Panc1 (cell line): ENCODE data around the gene AGTPBP1. TPM values are rescaled to one million over a fixed set of nuclear protein-coding genes. Genes with fewer than 3 reads are reported as not detected.

ENCODE experiments used
- ATAC-seq: fragments of 200-7000 bp; cut with Tn5 transposase; 2 replicates; pipeline ENCODE4 v1.9.1; 2020; ENCODE audit warnings: mild to moderate bottlenecking, moderate library complexity
- Bru-seq: library from RNA; stranded (reverse); fragments of 400-500 nt; gene quantifications from one replicate; lab custom pipeline; 2021; lab: Mats Ljungman, UMichigan
- BruChase-seq, 2 experiments: library from RNA; stranded (reverse); fragments of 400-500 nt; gene quantifications; one replicate each; lab custom pipeline; 2021; lab: Mats Ljungman, UMichigan
- BruUV-seq: library from RNA; stranded (reverse); fragments of 400-500 nt; replicated peaks from 2 replicates; lab custom pipeline; 2021; lab: Mats Ljungman, UMichigan
- CTCF ChIA-PET: fragments of 300-600 bp; sonication (Branson Sonifier 250); formaldehyde crosslinking; loops from one replicate; lab custom pipeline; 2022; ENCODE audit warnings: antibody characterized with exemption; lab: Charles Lee
- POLR2A ChIA-PET: fragments of 300-600 bp; sonication (Branson Sonifier 250); formaldehyde crosslinking; loops from one replicate; lab custom pipeline; 2022; ENCODE audit warnings: antibody characterized with exemption; lab: Charles Lee
- DNase-seq: peaks from one replicate; pipeline ENCODE4 v3.0.0-alpha.2; 2010; ENCODE audit warnings: low read depth, low spot score
- H3K27ac ChIP-seq: 2 replicates; pipeline ENCODE4 v1.5.1; 2011; ENCODE audit warnings: mild to moderate bottlenecking, low read length, inconsistent platforms
- H3K27me3 ChIP-seq: fragments of 200-500 bp; sonication (Bioruptor generic); 2 replicates; pipeline ENCODE4 v1.6.0; 2014; ENCODE audit warnings: low read length, inconsistent platforms; ENCODE audit not compliant: control insufficient read depth, insufficient read depth
- H3K36me3 ChIP-seq: fragments of 200-500 bp; sonication (Bioruptor generic); 2 replicates; pipeline ENCODE4 v1.5.1; 2014; ENCODE audit warnings: inconsistent platforms, mild to moderate bottlenecking, low read length, moderate library complexity; ENCODE audit not compliant: control insufficient read depth, insufficient read depth
- H3K4me1 ChIP-seq: 2 replicates; pipeline ENCODE4 v1.5.1; 2011; ENCODE audit warnings: inconsistent platforms, mild to moderate bottlenecking, low read length, moderate library complexity; ENCODE audit not compliant: control insufficient read depth, insufficient read depth
- H3K4me3 ChIP-seq, 2 experiments: 2 replicates each; pipeline ENCODE4 v1.5.1; 2011 to 2012; ENCODE audit warnings: low read depth in 2 of 2, low read length in 2 of 2, mild to moderate bottlenecking in 2 of 2, inconsistent platforms in 1 of 2, moderate library complexity in 1 of 2
- H3K9me3 ChIP-seq: fragments of 200-500 bp; sonication (Bioruptor generic); 2 replicates; pipeline ENCODE4 v1.5.1; 2014; ENCODE audit warnings: low read depth, mild to moderate bottlenecking, inconsistent platforms, low read length, moderate library complexity; ENCODE audit not compliant: control insufficient read depth, insufficient read depth
- POLR2AphosphoS5 ChIP-seq: IDR thresholded peaks from 2 replicates; pipeline ENCODE4 v1.6.1; 2012; ENCODE audit warnings: mild to moderate bottlenecking, low read depth, low read length, moderate library complexity
- SIN3A ChIP-seq: IDR thresholded peaks from 2 replicates; pipeline ENCODE4 v1.6.1; 2012; ENCODE audit warnings: low read depth, mild to moderate bottlenecking, low read length, moderate library complexity, borderline replicate concordance; ENCODE audit not compliant: insufficient read depth
- TCF7L2 ChIP-seq: IDR thresholded peaks from 2 replicates; pipeline ENCODE4 v1.6.1; 2011; ENCODE audit warnings: mild to moderate bottlenecking, low read depth, low read length, inconsistent platforms
- in situ Hi-C: cut with HindIII; loops from 2 replicates; pipeline ENCODE4 v1.10.0; 2016; ENCODE audit warnings: low sequenced_read_pairs, low pct_unique_long_range_greater_than_20kb
- intact Hi-C: fragments of 100-400 bp; cut with micrococcal nuclease; formaldehyde crosslinking; loops from one replicate; pipeline ENCODE4 v1.10.0; 2022; ENCODE audit not compliant: unreplicated experiment
- long read RNA-seq: library from polyadenylated mRNA; unstranded; transcript quantifications from one replicate; pipeline ENCODE4 v2.0.0, GENCODE V29; 2021; ENCODE audit not compliant: unreplicated experiment
- polyA plus RNA-seq: library from polyadenylated mRNA; unstranded; fragments of >200 nt; gene quantifications from one replicate; pipeline ENCODE4 v1.2.1, GENCODE V29; 2012; ENCODE audit warnings: missing spikeins; ENCODE audit not compliant: insufficient read length
- total RNA-seq: library from RNA; stranded (reverse); gene quantifications from one replicate; pipeline ENCODE4 v1.2.1, GENCODE V29; 2021; ENCODE audit not compliant: unreplicated experiment
- TF ChIP-seq, protein P1 (sequence below): fragments of 450-650 bp; IDR thresholded peaks from 2 replicates; pipeline ENCODE4 v1.5.1; 2017; ENCODE audit warnings: mild to moderate bottlenecking
- TF ChIP-seq, protein P2 (sequence below), 2 experiments: IDR thresholded peaks; 2 replicates each; pipeline ENCODE4 v1.6.1; 2011 to 2012; ENCODE audit warnings: low read depth in 2 of 2, control low read depth in 1 of 2, low read length in 1 of 2, mild to moderate bottlenecking in 1 of 2, moderate library complexity in 1 of 2; ENCODE audit not compliant: insufficient read depth in 1 of 2

Gene AGTPBP1, protein sequence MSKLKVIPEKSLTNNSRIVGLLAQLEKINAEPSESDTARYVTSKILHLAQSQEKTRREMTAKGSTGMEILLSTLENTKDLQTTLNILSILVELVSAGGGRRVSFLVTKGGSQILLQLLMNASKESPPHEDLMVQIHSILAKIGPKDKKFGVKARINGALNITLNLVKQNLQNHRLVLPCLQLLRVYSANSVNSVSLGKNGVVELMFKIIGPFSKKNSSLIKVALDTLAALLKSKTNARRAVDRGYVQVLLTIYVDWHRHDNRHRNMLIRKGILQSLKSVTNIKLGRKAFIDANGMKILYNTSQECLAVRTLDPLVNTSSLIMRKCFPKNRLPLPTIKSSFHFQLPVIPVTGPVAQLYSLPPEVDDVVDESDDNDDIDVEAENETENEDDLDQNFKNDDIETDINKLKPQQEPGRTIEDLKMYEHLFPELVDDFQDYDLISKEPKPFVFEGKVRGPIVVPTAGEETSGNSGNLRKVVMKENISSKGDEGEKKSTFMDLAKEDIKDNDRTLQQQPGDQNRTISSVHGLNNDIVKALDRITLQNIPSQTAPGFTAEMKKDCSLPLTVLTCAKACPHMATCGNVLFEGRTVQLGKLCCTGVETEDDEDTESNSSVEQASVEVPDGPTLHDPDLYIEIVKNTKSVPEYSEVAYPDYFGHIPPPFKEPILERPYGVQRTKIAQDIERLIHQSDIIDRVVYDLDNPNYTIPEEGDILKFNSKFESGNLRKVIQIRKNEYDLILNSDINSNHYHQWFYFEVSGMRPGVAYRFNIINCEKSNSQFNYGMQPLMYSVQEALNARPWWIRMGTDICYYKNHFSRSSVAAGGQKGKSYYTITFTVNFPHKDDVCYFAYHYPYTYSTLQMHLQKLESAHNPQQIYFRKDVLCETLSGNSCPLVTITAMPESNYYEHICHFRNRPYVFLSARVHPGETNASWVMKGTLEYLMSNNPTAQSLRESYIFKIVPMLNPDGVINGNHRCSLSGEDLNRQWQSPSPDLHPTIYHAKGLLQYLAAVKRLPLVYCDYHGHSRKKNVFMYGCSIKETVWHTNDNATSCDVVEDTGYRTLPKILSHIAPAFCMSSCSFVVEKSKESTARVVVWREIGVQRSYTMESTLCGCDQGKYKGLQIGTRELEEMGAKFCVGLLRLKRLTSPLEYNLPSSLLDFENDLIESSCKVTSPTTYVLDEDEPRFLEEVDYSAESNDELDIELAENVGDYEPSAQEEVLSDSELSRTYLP
- 11.6 TPM for total RNA-seq
- polyA plus RNA-seq, result 3.0 TPM
- percentile 69 among the genes with signal in this experiment for Bru-seq, nascent RNA
- percentile 58 among the genes with signal in this experiment for BruChase-seq, experiment 1, labeled RNA remaining after a 2-hour chase
- BruChase-seq, experiment 2, labeled RNA remaining after a 6-hour chase, result percentile 55 among the genes with signal in this experiment
- long read RNA-seq, full-length matches to known transcripts, result 10 of 15 reads
- long read RNA-seq, partial matches to known transcripts, result 2 of 15 reads
- long read RNA-seq, other reads (novel, unspliced or antisense), result 3 of 15 reads

DNA sequence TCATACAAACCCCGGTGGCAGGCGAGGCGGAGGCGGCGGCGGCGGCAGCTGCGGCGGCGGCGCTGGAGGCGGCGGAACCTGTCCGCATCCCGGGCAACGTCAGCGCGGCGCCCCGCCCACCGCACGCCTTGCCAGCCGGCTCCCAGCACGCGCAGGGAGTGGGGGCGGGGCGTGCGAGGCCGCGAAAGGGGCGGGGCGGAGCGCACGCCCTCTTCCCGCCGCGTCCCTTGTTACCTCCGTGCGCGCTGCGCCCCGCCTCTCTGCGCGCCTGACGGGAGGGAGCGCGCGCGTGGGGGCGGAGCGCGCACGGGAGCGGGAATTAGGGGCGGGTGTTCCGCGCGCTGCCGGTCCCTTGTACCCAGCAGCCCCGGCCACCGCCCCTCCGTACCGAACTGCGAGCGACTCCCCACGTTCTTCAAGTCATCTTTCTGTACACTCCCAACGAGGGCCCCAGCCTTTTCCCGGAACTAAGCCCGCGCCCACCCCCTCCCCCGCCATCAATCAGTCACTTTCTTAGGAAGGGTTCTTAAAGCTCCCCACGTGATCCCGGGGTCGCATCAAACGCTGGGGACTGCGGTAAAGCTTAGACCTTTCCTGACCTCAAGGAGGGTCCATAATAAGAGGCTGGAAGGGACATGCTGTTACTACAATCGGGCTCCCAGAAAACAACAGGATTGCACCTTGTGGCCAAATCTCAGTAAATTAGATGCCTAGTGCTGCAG is at the start of gene AGTPBP1:
TSS of gene AGTPBP1 (minus strand) at position 80 of the 722 bp plus-strand sequence. CDS start 29,421 bp downstream, outside the sequence.
- CTCF ChIA-PET, result no interaction called here
- in situ Hi-C loops, result no loop called here
- Histone ChIP-seq H3K27ac (peak within 1 kb of the TSS; percentile 86), H3K4me1 (peaks cover 12% of the 10 kb centered on the region), H3K27me3 (no peaks in the 10 kb centered on the region), H3K36me3 (no peaks in the 10 kb centered on the region), H3K4me3 (peak within 1 kb of the TSS; percentile 80 to 88), H3K9me3 (no peaks in the 10 kb centered on the region)
- POLR2A ChIA-PET, result no interaction called here
- no TSS peak for BruUV-seq
- TF ChIP-seq POLR2AphosphoS5 (peak; percentile 60), SIN3A (no peak), TCF7L2 (no peak)
- TF ChIP-seq, protein P1, sequence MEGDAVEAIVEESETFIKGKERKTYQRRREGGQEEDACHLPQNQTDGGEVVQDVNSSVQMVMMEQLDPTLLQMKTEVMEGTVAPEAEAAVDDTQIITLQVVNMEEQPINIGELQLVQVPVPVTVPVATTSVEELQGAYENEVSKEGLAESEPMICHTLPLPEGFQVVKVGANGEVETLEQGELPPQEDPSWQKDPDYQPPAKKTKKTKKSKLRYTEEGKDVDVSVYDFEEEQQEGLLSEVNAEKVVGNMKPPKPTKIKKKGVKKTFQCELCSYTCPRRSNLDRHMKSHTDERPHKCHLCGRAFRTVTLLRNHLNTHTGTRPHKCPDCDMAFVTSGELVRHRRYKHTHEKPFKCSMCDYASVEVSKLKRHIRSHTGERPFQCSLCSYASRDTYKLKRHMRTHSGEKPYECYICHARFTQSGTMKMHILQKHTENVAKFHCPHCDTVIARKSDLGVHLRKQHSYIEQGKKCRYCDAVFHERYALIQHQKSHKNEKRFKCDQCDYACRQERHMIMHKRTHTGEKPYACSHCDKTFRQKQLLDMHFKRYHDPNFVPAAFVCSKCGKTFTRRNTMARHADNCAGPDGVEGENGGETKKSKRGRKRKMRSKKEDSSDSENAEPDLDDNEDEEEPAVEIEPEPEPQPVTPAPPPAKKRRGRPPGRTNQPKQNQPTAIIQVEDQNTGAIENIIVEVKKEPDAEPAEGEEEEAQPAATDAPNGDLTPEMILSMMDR, result no peak
- TF ChIP-seq, protein P2, sequence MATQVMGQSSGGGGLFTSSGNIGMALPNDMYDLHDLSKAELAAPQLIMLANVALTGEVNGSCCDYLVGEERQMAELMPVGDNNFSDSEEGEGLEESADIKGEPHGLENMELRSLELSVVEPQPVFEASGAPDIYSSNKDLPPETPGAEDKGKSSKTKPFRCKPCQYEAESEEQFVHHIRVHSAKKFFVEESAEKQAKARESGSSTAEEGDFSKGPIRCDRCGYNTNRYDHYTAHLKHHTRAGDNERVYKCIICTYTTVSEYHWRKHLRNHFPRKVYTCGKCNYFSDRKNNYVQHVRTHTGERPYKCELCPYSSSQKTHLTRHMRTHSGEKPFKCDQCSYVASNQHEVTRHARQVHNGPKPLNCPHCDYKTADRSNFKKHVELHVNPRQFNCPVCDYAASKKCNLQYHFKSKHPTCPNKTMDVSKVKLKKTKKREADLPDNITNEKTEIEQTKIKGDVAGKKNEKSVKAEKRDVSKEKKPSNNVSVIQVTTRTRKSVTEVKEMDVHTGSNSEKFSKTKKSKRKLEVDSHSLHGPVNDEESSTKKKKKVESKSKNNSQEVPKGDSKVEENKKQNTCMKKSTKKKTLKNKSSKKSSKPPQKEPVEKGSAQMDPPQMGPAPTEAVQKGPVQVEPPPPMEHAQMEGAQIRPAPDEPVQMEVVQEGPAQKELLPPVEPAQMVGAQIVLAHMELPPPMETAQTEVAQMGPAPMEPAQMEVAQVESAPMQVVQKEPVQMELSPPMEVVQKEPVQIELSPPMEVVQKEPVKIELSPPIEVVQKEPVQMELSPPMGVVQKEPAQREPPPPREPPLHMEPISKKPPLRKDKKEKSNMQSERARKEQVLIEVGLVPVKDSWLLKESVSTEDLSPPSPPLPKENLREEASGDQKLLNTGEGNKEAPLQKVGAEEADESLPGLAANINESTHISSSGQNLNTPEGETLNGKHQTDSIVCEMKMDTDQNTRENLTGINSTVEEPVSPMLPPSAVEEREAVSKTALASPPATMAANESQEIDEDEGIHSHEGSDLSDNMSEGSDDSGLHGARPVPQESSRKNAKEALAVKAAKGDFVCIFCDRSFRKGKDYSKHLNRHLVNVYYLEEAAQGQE (IDR thresholded peaks at IDR 0.05; ENCODE audit: insufficient read depth in 1 of 2, low read depth in 2 of 2, low read length in 1 of 2), result no peak
- DNase-seq (peak; percentile 33), ATAC-seq (peak; percentile 96)
- intact Hi-C loops, result no loop called here
